Measurements from ENCODE around the gene PDLIM1. TPM values are rescaled to one million over a fixed set of nuclear protein-coding genes. Genes with fewer than 3 reads are reported as not detected.

The PDLIM1 gene
- total RNA-seq, 1 experiment from 2014 or later = 67.4 TPM

GRCh38 chr10:95303535-95303934 lies 12.7 kb upstream of the PDLIM1 start (continued):
- no peak for TF ChIP-seq FOSL1 (IDR thresholded peaks at IDR 0.05; ENCODE audit: low read depth)

- POLR2A ChIA-PET = no interaction called here
- TF ChIP-seq ELF1 (IDR thresholded peaks at IDR 0.05; ENCODE audit: borderline replicate concordance, low read depth) = no peak
- no peak for TF ChIP-seq RAD21 (IDR thresholded peaks at IDR 0.05; ENCODE audit: low read depth)
- TF ChIP-seq YY1 (IDR thresholded peaks at IDR 0.05; ENCODE audit: extremely low read depth, insufficient replicate concordance, low read depth, low read length) = no peak
- TF ChIP-seq ZNF274 (IDR thresholded peaks at IDR 0.05; ENCODE audit: low read depth, low read length) = no peak
- Histone ChIP-seq H3K27ac (ENCODE audit: low read depth, low read length) (no peak overlapping the region), H3K9ac (ENCODE audit: low read length) (no peak overlapping the region), H3K4me3 (replicated peaks in 1 of 2; ENCODE audit: low read depth in 1 of 2, low read length in 2 of 2) (no peak overlapping the region), H4K20me1 (ENCODE audit: insufficient read depth) (no peaks in the 10 kb centered on the region), H3K79me2 (ENCODE audit: insufficient read depth, low read length) (no peaks in the 10 kb centered on the region), H3K4me2 (ENCODE audit: low read length) (no peak overlapping the region), H3K4me1 (ENCODE audit: control insufficient read depth in 1 of 2, insufficient read depth in 2 of 2, low read length in 2 of 2) (peaks cover 4 to 8% of the 10 kb centered on the region in 2 experiments; a peak in 3 of 4 replicates), H2AFZ (ENCODE audit: low read depth, low read length, poor library complexity, severe bottlenecking) (no peak overlapping the region), H3K9me2 (ENCODE audit: insufficient read depth) (no peaks in the 10 kb centered on the region), H3K27me3 (ENCODE audit: insufficient read depth, low read length) (peaks cover 18% of the 10 kb centered on the region; the same call in 1 of the 2 replicates), H3K36me3 (ENCODE audit: control insufficient read depth in 1 of 2, insufficient read depth in 2 of 2, low read length in 2 of 2) (no peaks in the 10 kb centered on the region), H3K9me3 (ENCODE audit: control insufficient read depth in 1 of 2, insufficient read depth in 1 of 2, low read depth in 1 of 2, low read length in 2 of 2) (no peaks in the 10 kb centered on the region)
- intact Hi-C loops (cut with micrococcal nuclease) = no loop called here
- CTCF ChIA-PET = no interaction called here
- DNase-seq (ENCODE audit: low read depth, low spot score) (no peak), ATAC-seq (no peak)
- RAD21 ChIA-PET (ENCODE audit: low non-redundant PET in 1 of 2, low total read pairs in 2 of 2, uncharacterized antibody in 2 of 2, unreplicated experiment in 2 of 2) = no interaction called here
- no TSS peak for BruUV-seq (replicated peaks)
These were observed 9.3 kb upstream of the PDLIM1 start for GRCh38 chr10:95300022-95300539.

DNA sequence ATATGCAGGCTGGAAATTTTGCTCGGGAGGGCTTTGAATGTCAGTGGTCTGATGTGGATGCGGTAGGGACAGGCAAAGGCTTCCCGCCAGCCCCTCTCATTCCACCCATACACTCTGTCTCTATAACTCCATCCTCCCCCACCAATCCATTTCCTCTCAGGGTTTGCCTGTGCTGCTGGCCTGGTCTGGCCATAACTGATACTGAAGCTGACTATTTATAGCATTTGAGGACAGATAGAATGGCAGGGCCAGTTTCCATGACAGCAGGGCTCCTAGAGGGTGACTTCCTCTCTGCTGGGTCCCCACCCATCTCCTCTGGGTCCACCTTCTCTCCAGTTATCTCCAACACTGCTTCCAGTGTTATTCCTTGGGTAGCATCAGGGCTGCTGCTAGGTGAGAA lies 6.6 kb upstream of the PDLIM1 start:
- Histone ChIP-seq H3K27ac (ENCODE audit: low read depth, low read length) (no peak overlapping the region), H3K9me3 (ENCODE audit: control insufficient read depth in 1 of 2, insufficient read depth in 1 of 2, low read depth in 1 of 2, low read length in 2 of 2) (no peaks in the 10 kb centered on the region), H3K4me1 (ENCODE audit: control insufficient read depth in 1 of 2, insufficient read depth in 2 of 2, low read length in 2 of 2) (peaks cover 0 to 4% of the 10 kb centered on the region in 2 experiments; a peak in 1 of 4 replicates), H3K4me3 (replicated peaks in 1 of 2; ENCODE audit: low read depth in 1 of 2, low read length in 2 of 2) (no peak overlapping the region), H4K20me1 (ENCODE audit: insufficient read depth) (no peaks in the 10 kb centered on the region), H3K36me3 (ENCODE audit: control insufficient read depth in 1 of 2, insufficient read depth in 2 of 2, low read length in 2 of 2) (no peaks in the 10 kb centered on the region), H3K4me2 (ENCODE audit: low read length) (no peak overlapping the region), H3K79me2 (ENCODE audit: insufficient read depth, low read length) (no peaks in the 10 kb centered on the region), H3K27me3 (ENCODE audit: insufficient read depth, low read length) (no peaks in the 10 kb centered on the region), H2AFZ (ENCODE audit: low read depth, low read length, poor library complexity, severe bottlenecking) (no peak overlapping the region), H3K9ac (ENCODE audit: low read length) (no peak overlapping the region), H3K9me2 (ENCODE audit: insufficient read depth) (no peaks in the 10 kb centered on the region)
- RAD21 ChIA-PET (ENCODE audit: low non-redundant PET in 1 of 2, low total read pairs in 2 of 2, uncharacterized antibody in 2 of 2, unreplicated experiment in 2 of 2) = no interaction called here
- CTCF ChIA-PET = no interaction called here
- DNase-seq (ENCODE audit: low read depth, low spot score) (no peak), ATAC-seq (no peak)
- POLR2A ChIA-PET = no interaction called here
- no peak for TF ChIP-seq JUND (IDR thresholded peaks at IDR 0.05)
- no peak for TF ChIP-seq SIN3A (IDR thresholded peaks at IDR 0.05; ENCODE audit: low read depth)
- no peak for TF ChIP-seq EGR1 (IDR thresholded peaks at IDR 0.05; ENCODE audit: low read depth)
- TF ChIP-seq, protein P1, sequence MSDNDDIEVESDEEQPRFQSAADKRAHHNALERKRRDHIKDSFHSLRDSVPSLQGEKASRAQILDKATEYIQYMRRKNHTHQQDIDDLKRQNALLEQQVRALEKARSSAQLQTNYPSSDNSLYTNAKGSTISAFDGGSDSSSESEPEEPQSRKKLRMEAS (IDR thresholded peaks at IDR 0.05) = no peak
- TF ChIP-seq REST (IDR thresholded peaks at IDR 0.05; ENCODE audit: low read depth) = no peak
- TF ChIP-seq YY1 (IDR thresholded peaks at IDR 0.05; ENCODE audit: extremely low read depth, insufficient replicate concordance, low read depth, low read length) = no peak
- TF ChIP-seq SRF (IDR thresholded peaks at IDR 0.05; ENCODE audit: low read depth) = no peak
- BruUV-seq (replicated peaks) = no TSS peak
- intact Hi-C loops (cut with micrococcal nuclease) = no loop called here

All from HCT116 (cell line).